GM19238 (cell line): ENCODE results near the gene KANSL1.

ENCODE experiments used
- DNase-seq: peaks from one replicate; pipeline ENCODE4 v3.0.0; 2011; ENCODE audit warnings: low spot score; ENCODE audit not compliant: insufficient read length

Gene KANSL1

DNA sequence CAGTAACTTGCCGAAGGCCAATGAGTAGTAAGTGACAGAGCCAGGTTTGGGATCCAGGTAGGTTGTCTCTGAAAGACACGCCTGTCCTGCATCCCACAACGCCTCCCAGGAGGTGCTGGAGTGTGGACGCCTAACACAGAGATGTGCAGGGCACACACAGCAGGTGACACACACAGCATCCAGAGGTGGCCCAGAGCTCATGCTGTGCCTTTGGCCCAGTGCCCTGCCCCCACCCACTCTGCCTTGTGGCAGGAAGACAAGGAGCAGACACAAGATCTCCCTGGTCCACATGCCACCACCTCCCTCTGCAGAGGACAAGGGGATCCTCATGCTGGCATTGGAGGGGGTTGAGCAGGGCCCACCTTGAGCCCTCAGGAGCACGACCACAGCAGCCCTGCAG, 208.9 kb downstream of the KANSL1 start:
- DNase-seq, result no peak

DNA sequence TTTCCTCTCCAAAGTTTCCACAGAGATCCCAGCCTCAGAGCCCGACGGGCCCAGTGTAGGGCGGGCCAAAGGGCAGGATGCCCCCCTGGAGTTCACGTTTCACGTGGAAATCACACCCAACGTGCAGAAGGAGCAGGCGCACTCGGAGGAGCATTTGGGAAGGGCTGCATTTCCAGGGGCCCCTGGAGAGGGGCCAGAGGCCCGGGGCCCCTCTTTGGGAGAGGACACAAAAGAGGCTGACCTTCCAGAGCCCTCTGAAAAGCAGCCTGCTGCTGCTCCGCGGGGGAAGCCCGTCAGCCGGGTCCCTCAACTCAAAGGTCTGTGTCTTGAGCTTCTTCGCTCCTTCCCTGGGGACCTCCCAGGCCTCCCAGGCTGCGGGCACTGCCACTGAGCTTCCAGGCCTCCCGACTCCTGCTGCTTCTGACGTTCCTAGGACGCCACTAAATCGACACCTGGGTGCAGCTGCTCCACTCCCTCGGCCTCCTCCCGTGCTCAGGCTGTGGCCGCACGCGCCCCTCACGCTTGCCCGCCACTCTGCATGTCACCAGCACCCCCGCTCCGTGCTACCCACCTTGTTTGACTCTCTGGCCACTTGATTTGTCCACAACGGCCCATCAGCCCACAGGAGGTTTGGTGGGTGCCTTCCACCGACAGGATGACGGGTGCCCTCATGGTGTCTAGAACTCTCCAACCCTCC, 209.5 kb downstream of the KANSL1 start:
- DNase-seq, result no peak

DNA sequence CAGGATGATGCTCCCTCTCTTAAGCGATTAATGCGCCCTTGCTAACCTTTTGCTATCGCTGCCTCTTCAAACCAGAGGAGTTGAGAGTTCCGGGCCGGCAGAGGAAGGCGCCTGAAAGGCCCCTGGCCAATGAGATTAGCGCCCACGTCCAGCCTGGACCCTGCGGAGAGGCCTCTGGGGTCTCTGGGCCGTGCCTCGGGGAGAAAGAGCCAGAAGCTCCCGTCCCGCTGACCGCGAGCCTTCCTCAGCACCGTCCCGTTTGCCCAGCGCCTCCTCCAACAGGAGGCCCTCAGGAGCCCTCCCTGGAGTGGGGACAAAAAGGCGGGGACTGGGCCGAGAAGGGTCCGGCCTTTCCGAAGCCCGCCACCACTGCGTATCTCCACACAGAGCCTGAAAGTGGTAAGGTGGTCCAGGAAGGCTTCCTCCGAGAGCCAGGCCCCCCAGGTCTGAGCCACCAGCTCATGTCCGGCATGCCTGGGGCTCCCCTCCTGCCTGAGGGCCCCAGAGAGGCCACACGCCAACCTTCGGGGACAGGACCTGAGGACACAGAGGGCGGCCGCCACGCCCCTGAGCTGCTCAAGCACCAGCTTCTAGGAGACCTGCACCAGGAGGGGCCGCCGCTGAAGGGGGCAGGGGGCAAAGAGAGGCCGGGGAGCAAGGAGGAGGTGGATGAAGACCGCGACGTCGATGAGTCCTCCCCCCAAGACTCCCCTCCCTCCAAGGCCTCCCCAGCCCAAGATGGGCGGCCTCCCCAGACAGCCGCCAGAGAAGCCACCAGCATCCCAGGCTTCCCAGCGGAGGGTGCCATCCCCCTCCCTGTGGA, 210.2 kb downstream of the KANSL1 start:
- no peak for DNase-seq

DNA sequence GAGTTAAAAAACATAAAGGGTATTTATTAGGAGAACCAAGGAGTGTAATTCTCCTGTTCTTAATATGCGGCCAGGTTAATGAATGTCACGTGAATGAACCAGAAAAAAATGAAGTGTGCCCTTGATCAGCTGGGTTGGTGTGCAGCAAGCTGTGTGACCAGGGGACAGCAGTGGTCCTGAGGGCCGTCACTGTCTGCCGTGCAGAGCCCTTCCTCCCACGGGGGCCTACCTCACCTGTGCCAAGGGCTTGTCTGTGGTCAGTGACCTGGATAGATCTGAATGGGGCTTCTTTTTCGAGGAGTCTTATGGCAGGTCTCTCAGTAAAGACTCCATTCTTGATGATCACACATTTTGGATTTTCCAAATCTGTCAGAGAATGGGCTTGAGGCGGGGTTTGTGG, 211.9 kb downstream of the KANSL1 start:
- DNase-seq, result no peak

DNA sequence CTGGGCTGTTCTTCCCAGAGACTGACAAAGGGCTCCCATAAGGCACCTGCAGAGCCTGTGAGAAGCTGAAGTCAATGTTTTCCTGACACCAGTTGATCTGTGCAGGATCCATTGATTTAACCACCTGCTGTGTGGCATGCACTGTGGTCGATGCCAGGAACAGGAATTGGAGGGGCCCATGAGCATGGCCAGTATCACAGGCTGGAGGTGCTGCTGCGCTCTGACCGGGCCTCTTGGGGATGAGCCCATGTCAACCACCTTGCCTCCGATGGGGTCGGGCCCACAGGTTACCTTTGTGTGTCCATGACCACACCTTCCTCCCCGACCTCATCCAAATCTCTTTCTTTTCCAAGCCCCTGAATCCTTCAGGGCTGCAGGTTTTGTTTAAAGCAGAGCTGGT, 212.4 kb downstream of the KANSL1 start:
- no peak for DNase-seq
